IPS DF 4.7 (cell line): ENCODE measurements around the gene CYP2U1.
"Not testable (repeated sequence)": the region's sequence is repeated elsewhere in the genome, so short reads cannot be mapped to it uniquely, and the experiment has no call there.

Source experiments
- DNase-seq: peaks from one replicate; pipeline ENCODE4 v3.0.0-alpha.2; 2013; ENCODE audit warnings: low spot score; ENCODE audit errors: extremely low read depth

CYP2U1 gene

DNA sequence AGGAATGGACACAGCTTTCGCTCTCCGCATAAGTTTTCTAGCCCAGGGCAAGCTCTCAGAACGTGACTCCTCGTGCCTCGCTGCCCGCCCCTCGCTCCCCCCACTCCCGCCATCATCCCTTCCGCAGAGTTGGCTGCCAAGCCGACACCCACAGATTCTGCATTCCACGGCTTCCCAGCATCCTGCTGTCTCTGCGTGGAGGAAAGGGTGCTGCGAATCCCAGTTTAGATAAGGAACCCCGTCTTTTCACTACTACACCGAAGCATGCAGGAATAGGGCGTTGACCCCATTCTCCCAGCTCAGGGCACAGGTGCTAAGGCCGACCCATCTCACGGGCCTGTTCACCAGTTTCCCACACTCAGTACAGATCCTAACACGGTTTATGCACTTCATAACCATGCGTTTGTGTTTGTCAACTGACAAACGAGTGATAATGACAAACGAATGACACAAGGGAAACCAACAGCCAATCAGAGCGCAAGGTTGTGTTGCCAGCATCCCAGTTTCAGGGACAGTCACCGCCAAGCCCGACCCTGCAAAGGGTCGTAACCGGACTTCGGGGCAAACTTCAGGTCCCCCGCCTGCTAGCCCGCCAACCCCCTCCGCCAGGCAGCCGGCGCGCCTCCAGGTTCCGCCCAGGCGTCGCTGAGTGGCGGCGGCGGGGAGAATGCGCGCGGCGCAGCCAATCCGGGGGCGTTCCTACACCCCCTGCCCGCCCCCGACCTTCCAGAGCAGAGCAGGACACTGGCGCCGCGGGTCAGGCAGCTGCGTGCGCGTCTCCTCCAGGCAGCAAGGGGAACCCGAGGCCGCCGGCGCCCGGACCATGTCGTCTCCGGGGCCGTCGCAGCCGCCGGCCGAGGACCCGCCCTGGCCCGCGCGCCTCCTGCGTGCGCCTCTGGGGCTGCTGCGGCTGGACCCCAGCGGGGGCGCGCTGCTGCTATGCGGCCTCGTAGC is at the start of gene CYP2U1:
Gene CYP2U1 (plus strand): TSS at position 729 of the 954 bp plus-strand sequence. CDS start 95 bp downstream, at position 824.
- DNase-seq, result no peak

DNA sequence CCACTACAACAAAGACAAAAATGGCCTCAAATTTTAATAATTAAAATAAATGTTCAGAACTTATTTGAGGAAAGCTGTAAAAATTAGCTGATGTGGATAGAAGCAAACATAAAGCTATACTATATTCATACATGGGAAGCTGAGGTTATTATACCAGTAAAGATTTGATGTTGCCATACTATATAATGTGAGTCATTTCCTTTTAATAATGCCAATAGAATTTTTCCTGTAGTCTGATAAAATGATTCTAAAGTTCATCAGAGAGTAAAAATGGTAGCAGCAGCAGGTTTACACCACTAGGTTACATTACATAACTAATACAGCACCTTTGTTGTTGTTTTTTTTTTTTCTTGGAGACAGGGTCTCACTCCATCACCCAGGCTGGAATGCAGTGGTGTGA is 45.5 kb upstream of the CYP2U1 start:
- no peak for DNase-seq

DNA sequence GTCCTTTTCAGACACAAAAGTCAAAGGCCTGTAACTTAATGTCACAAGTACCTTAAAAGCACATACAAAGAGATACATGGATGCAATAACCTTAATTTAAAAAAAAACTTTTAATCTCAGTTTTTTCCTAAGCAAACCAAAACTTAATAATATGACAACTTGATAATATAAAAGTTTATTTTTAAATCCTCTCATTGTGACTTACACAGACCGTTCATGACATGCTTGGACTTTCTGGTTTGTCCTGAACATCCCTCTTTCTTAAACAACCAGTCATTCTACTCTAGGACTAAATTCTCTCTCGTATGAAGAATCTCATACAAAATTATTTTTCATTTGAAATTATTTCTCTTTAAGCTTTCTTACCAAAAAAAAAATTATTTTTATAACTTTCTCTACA is 43.1 kb upstream of the CYP2U1 start:
- DNase-seq, result no peak

DNA sequence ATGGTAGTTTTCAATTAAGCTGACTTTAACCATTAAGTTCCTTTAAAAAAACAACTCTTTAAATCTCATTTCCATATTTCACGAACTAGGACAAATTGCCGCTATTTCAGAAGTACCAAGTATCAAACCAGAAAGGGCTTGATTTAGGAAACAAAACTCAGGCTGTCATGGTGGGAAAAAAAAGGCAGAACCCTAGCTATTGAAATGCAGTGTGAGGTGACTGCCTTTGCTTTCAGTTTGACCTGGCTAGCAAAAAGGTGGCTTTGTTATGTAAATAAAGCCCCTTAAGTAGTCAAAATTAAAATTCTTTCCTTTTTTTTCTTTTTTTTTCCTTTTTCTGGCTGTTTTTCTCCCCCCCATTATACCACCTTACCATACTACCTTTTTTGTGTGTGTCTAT is 40.6 kb upstream of the CYP2U1 start:
- DNase-seq, result no peak

DNA sequence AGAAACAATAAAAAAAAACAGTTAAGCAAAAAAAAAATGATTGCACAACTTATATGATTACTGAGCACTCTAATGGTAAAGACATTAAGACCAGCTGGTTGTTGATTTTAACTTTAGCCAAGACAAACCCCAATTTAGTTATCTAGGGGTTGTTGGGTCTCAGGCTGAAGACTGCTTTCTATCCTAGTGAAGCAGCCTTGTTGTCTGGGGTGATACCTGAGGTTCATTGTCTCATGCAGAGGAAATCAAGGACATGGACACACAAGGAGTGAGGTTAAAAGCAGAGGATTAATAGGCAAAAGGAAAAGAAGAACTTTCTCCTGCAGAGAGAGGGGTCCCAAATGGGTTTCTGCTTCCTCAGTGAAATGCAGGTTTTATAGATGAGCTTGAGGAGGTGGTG is 40.0 kb upstream of the CYP2U1 start:
- no peak for DNase-seq

DNA sequence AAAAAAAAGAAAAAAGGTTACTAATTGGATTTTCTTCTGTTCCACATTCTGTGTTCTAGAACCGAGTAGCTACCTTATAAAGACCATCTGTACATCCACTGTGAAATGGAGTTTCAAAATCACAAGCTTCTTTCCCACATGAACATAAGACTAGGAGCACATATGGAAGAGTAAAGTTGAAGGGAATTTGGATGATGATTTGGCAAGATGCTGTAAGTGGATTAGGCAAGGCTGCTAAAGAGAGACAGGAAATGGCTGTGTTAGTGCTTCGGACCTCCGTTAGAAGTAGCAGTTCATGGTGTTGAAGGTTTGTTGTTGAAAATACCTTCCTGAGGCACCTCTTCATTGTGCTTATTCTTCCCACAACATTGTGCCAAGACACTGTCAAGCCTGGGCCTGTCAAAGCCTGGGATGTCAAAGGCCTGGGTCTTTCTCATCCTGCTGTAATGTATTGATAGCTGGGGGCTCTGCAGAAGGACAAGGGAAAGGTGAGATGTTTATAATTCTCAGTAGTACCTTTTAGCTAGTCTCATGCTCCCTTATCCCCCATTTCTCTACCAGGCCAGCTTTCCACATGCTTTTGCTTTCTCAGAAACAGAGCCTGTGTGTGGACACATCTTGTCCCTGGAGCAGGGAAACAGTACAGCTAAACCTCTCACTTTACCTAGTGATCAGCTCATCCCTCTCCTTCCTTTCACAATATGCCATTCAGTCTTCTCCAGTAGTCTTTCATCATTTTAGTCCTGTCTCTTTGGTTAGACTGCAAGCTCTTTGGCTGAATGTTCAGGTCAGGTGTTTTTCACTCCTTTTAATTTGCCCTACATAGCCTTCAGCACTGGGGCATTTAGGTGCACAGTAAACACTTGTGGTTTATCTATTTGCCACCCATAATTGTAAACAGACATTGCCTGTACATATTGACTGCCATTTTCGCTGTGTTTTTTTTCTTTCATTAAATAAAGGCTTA is 37.9 kb upstream of the CYP2U1 start:
- DNase-seq, result no peak

DNA sequence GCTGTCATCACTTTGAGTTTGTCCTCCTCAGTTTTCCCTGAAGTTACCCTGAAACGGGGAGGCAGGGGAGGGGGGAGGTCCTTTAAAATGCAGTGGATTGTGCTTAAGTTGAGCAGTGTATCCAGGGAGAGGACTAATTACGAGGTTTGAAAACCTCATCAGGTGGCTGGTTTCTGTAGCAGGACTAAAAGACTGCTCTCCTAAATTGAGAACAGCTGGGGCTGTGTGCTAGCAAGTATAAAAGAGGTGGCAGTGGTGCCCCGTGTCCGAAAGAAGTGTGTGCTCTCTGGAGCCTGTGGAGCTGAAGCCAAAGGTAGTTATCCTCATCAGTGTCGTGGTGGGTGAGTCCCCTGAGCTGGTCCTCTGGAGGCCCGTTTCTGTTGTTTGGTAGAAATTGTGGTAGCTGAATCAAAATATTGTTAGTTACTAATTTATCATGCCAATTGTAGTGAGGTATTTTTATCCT is 37.2 kb upstream of the CYP2U1 start:
- DNase-seq, result no peak

DNA sequence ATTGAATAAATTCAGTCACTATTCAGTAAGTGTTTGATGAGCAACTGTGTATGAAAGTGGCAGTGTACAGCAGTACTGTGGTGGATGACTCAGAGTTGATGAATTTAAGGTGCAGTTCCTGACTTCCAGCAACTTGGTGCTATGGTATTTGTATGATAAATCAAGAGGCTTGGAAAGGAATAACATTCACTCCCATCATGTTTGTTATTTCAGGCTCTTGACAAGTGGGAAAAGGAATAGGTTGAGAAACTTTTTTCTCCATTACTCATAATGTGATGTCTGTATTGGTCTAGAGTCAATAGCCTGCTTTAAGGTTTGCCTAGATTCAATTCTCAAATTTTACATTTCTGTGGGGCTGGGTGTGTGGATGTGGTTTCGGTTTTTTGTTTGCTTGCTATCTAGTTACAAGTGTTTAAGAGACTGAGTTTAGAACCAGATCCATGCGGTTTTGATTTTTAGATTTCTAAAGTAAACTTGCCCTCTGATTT is 35.1 kb upstream of the CYP2U1 start:
- no peak for DNase-seq

DNA sequence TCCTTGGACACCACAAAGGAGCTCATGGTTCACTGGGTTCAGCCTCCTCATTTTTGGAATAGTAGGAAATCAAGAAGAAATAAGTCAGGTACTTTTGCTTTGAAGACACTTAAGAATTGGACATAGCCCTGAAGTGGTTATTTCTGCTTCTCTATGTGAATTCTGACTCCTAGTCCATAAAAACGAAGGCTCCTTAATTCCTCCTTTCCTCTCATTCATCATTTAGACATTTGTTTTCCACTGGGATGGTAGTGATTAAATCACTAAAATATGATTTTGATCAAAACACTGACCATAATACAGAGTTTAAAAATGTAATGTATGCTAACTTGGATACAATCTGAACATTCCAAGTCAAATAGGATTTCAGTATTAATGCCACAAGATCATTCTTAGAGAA is 34.7 kb upstream of the CYP2U1 start:
- no peak for DNase-seq

DNA sequence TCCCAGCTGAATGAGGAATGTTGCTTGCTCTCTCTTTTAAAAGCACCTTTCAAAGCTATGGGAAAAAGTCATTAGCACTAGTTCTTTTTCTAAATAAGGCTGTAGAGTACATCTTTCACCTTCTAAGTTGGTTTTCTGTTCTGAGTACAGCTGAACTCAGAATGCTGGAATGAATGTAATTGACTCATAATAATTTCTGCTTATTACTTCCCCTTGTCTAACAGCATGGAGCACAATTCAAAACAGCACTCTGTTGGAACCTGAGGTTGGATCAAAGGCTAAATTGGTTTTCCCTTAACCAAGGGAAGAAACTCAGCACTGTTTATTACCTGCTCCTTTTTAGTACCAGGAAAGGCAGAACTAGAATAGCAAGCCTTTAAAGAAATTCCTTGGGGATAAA is 33.5 kb upstream of the CYP2U1 start:
- DNase-seq, result no peak

DNA sequence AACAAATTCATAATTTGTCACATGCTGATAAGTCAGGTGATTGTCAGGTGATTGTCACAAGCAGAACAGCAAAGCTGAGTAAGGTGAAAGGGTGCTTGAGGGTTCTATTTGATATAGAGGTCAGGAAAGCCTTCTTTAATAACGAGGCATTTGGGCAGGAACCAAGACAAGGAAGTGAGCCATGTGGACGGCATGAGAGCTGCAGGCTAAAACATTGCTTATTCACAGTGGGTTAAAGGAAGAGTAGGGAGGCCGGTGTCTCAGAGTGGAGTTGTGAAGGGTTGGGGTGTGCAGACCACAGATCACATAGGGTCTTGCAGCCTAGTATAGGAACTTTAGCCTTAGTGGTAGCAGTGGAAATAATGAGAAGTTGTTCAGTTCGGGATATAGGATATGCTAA is 31.3 kb upstream of the CYP2U1 start:
- no peak for DNase-seq

DNA sequence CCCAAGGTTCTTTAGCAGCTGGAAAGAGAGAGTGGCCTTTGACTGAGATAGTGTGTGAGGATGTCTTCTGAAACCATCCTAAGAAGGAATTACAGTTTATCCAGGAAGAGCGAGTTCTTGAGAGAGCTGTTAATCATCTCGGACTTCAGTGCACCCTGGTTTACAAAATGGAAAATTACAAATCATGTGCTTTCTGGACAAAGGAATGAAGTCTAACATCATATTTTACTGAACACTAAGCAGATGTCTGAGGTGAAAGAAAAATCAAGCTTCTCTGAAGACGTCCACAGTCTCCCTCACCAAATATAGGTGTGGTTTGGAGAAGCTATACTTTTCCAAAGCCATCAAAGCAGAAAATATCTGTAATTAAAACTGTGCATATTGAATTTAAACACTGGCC is 30.8 kb upstream of the CYP2U1 start:
- no peak for DNase-seq

DNA sequence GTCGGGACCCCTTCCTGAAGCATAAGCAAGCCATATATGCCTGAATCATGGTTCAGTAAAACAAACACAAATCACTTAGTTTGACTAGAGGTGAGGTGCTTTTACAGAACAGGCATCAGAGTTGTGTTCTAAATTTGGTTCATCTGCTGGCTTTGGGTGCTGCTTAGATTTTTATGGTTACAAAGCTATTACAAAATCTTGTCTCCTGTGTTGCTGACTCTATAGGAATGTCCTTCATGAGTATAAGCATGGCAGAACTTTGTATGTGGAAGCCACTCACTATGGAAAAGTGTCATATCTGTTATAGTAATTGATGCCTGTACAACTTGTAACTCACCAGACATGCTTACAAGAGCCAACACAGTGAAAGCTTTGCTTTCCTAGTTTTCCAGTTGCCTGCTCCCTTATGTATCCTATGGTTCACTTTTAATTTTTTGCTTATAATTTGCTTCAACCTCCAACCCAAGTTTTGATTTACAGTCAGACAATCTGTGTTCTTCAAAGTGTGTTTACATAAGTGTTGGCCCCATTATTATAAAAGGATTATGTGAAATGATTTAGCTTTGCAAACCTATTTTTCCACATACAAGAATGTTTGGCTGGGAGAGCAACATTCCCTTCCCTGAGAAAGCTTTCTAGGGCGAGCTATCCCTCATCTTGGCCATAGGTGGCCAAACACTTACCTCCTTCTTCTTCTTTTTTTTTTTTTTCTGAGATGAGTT is 30.0 kb upstream of the CYP2U1 start:
- no peak for DNase-seq

DNA sequence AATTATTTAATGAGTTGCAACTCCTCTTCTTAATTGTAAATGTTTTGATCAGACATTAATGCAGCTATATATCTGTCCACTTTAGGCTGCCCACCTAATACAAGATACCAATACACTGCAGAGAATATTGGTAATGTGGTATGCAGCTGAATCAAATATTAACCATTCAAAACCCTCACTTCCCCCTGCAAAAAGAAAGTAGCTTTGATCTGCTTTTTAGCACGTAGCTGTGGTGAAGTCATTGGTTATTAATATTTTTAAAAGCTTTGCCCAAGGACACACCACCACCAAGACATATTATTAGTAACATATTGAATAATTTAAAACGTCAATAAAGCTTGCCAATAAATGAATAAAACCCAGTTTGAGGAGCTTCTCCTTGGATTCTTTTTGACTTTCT is 28.6 kb upstream of the CYP2U1 start:
- no peak for DNase-seq

DNA sequence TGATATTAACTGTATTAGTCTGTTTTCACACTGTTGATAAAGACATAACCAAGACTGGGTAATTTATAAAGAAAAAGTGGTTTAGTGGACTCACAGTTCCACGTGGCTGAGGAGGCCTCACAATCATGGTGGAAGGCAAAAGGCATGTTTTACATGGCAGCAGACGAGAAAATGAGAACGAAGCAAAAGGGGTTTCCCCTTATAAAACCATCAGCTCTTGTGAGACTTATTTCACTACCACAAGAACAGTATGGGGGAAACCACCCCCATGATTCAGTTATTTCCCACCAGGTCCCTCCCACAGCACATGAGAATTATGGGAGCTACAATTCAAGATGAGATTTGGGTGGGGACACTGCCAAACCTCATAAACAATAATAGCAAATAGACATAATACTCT is 26.3 kb upstream of the CYP2U1 start:
- not testable (repeated sequence) for DNase-seq

DNA sequence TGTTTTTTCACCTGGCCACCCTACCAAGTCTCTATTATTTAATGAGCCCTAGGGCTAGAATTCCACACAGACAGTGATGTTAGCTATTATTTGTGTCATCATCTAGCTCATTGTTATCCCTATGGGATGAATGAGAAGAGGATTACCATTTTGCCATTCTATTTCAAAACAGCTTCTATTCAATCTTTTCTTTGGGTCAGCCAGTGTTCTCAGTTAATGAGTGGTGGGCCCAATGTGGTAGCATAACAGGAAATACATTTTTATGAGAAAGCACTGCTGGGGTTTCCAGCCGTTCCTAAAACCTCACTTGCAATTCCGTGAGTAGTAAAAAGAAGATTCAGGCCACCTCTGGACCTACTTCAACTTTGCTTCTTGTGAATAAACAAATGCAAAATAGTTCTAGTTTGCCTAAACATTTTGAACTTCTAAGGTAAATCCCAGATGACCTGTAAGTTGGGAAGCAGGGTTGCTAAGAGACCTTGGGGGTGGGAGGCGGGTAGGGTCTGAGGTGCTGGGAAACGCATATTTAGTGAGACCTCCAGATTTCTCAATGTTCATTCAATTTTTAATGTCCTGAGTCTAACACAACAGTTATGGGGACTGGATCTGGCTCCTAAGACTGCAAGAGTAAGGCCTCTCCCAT is 24.8 kb upstream of the CYP2U1 start:
- no peak for DNase-seq

DNA sequence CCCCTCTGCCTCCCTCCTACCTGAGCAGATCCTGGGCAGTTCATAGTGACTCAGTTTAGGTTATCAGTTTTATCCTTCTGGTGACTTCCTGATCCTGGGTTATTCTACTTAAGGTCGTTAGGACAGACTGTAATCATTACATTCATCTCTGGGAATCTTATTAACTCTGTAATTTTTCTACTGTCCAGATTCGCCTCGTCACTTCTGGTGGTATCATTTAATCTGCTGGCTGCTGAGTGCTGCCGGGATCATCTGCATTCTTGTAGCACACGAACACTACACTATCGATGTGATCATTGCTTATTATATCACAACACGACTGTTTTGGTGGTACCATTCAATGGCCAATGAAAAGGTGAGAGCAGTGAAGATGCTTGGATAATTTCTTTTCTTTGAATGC is 23.0 kb upstream of the CYP2U1 start:
- no peak for DNase-seq

DNA sequence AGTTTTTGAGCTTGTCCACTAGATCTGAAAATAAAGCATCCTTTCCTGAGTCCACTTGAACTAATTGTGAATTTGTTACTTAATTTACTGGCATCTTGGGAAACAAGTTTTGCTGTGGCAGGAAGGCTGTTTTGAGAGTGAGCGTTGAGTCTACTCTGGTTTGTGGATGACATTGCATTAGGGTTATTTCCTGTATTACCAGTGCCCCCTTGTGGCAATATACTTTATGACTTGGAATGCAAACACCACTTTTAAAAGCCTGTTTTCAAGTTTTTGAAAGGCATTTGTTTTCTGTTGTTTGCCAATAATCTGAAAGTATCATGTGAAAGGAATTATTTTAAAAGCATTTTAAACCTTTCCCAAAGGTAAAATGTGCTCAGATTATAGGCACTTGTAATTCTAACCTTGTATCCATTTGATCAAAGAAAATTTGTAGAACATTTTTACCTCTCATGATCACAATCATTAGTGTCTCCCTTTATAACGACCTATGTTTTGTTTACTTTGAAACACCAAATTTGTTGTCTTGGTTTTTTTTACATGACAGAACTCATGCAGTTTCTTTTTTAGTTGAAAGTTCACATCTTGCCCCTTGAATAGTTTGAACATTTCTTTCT is 18.0 kb upstream of the CYP2U1 start:
- DNase-seq, result no peak

DNA sequence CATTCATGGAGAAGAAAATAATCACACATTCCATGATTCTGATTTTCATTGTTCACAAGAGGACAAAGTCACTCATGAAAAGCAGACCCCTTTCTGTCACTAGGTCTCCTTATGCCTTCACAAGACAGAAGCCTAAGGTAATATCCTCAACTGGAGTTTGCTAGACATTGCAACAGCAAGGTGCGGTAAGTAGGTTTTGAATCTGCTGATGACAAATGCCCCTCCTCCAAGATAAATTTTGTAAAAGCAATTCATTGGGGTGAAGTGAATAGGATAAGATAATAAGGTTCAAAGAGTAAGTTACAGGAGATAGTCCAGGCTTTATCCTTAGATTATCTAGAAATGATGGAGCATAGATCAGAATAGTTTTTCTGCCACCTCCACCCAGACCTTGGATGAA is 16.1 kb upstream of the CYP2U1 start:
- DNase-seq, result no peak

DNA sequence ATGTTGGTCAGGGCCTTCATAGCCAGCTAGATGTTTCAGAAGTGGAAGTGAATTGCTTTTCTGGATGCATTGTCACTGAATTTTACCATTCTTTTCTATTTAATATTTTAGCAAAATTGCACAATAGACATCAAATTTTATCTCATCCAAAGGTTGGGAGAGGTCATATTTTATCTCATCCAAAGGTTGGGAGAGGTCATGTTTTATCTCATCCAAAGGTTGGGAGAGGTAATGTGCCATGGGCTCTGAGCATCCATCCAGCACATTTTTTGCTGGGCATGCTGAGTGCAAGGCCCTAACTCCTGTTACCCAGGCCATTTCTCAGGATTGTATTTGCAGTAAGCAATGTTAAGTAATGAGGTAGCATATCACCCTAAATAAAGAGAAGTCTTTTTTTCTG is 14.7 kb upstream of the CYP2U1 start:
- no peak for DNase-seq
